Liver (tissue), 9 donors: ENCODE data around the gene PRPF18. TPM values are rescaled to one million over a fixed set of nuclear protein-coding genes. Genes with fewer than 3 reads are reported as not detected.

Experiments used
- DNase-seq: peaks from one replicate; pipeline ENCODE4 v3.0.0-alpha.2; 2017; ENCODE audit warnings: low spot score
- H3K27ac ChIP-seq, 2 donors: one replicate each; pipeline ENCODE4 v1.7.0; 2013; ENCODE audit warnings: inconsistent platforms in 2 of 2, low read length in 2 of 2, control low read depth in 1 of 2, low read depth in 1 of 2, mild to moderate bottlenecking in 1 of 2
- H3K27me3 ChIP-seq, 4 donors: one replicate each; pipeline versions ENCODE4 v1.6.1 to v1.7.0; 2013; ENCODE audit warnings: low read length in 3 of 4, inconsistent platforms in 1 of 4, mild to moderate bottlenecking in 1 of 4, moderate library complexity in 1 of 4; ENCODE audit not compliant: control insufficient read depth in 4 of 4, insufficient read depth in 4 of 4
- H3K36me3 ChIP-seq, 4 donors: one replicate each; pipeline versions ENCODE4 v1.6.1 to v1.7.0; 2013; ENCODE audit warnings: low read length in 3 of 4, mild to moderate bottlenecking in 3 of 4, low read depth in 1 of 4, moderate library complexity in 1 of 4; ENCODE audit not compliant: control insufficient read depth in 4 of 4, insufficient read depth in 3 of 4
- H3K4me1 ChIP-seq, 4 donors: one replicate each; pipeline versions ENCODE4 v1.6.1 to v1.7.0; 2013; ENCODE audit warnings: low read length in 3 of 4, mild to moderate bottlenecking in 3 of 4, moderate library complexity in 1 of 4; ENCODE audit not compliant: control insufficient read depth in 4 of 4, insufficient read depth in 4 of 4
- H3K4me3 ChIP-seq, 3 donors: one replicate each; pipeline versions ENCODE4 v1.6.1 to v1.7.0; 2013; ENCODE audit warnings: low read length in 3 of 3, control low read depth in 1 of 3, low read depth in 1 of 3, mild to moderate bottlenecking in 1 of 3
- H3K9ac ChIP-seq, 2 donors: one replicate each; pipeline ENCODE4 v1.7.0; 2013; ENCODE audit warnings: low read length in 2 of 2, mild to moderate bottlenecking in 2 of 2, moderate library complexity in 2 of 2, control low read depth in 1 of 2, low read depth in 1 of 2
- H3K9me3 ChIP-seq, 4 donors: one replicate each; pipeline versions ENCODE4 v1.6.1 to v1.7.0; 2013; ENCODE audit warnings: low read length in 3 of 4; ENCODE audit not compliant: control insufficient read depth in 4 of 4
- ATF3 ChIP-seq: IDR thresholded peaks from 2 replicates; pipeline ENCODE4 v1.6.1; 2016; ENCODE audit warnings: antibody characterized with exemption
- CTCF ChIP-seq: fragments of 150-350 bp; IDR thresholded peaks from 2 replicates; pipeline ENCODE4 v1.5.1; 2017; ENCODE audit warnings: improper control_type of control experiment, low read depth, low read length; ENCODE audit not compliant: missing input control
- EGR1 ChIP-seq, 2 donors: IDR thresholded peaks; 2 replicates each; pipeline ENCODE4 v1.6.1; 2016 to 2018; ENCODE audit warnings: antibody characterized with exemption in 2 of 2, low read depth in 2 of 2
- FOXA1 ChIP-seq: IDR thresholded peaks from 2 replicates; pipeline ENCODE4 v1.6.1; 2016; ENCODE audit warnings: antibody characterized with exemption
- FOXA2 ChIP-seq: IDR thresholded peaks from 2 replicates; pipeline ENCODE4 v1.6.1; 2016; ENCODE audit warnings: antibody characterized with exemption
- GABPA ChIP-seq, 2 donors: IDR thresholded peaks in 1 of 2; conservative IDR thresholded peaks in 1 of 2; 2 replicates each; pipeline ENCODE4 v1.6.1; 2016; ENCODE audit warnings: antibody characterized with exemption in 2 of 2, mild to moderate bottlenecking in 1 of 2, moderate library complexity in 1 of 2
- HNF4A ChIP-seq, 2 donors: conservative IDR thresholded peaks; 2 replicates each; pipeline ENCODE4 v1.6.1; 2016; ENCODE audit warnings: antibody characterized with exemption in 2 of 2, mild to moderate bottlenecking in 2 of 2
- HNF4G ChIP-seq: IDR thresholded peaks from 2 replicates; pipeline ENCODE4 v1.6.1; 2016; ENCODE audit warnings: antibody characterized with exemption
- JUND ChIP-seq, 2 donors: IDR thresholded peaks; 2 replicates each; pipeline ENCODE4 v1.6.1; 2016; ENCODE audit warnings: antibody characterized with exemption in 2 of 2
- MAX ChIP-seq: IDR thresholded peaks from 2 replicates; pipeline ENCODE4 v1.6.1; 2016; ENCODE audit warnings: antibody characterized with exemption
- NR2F2 ChIP-seq: IDR thresholded peaks from 2 replicates; pipeline ENCODE4 v1.6.1; 2016; ENCODE audit warnings: antibody characterized with exemption
- RAD21 ChIP-seq, 2 donors: IDR thresholded peaks; 2 replicates each; pipeline ENCODE4 v1.6.1; 2016; ENCODE audit warnings: antibody characterized with exemption in 2 of 2, mild to moderate bottlenecking in 2 of 2
- REST ChIP-seq: IDR thresholded peaks from 2 replicates; pipeline ENCODE4 v1.6.1; 2016; ENCODE audit warnings: antibody characterized with exemption, mild to moderate bottlenecking
- RXRA ChIP-seq, 2 donors: IDR thresholded peaks; 2 replicates each; pipeline ENCODE4 v1.6.1; 2017 to 2018; ENCODE audit warnings: antibody characterized with exemption in 2 of 2, mild to moderate bottlenecking in 1 of 2
- SP1 ChIP-seq: IDR thresholded peaks from 2 replicates; pipeline ENCODE4 v1.6.1; 2018; ENCODE audit warnings: antibody characterized with exemption, mild to moderate bottlenecking
- TAF1 ChIP-seq: conservative IDR thresholded peaks from 2 replicates; pipeline ENCODE4 v1.6.1; 2016; ENCODE audit warnings: antibody characterized with exemption, mild to moderate bottlenecking
- YY1 ChIP-seq: IDR thresholded peaks from 2 replicates; pipeline ENCODE4 v1.6.1; 2016; ENCODE audit warnings: antibody characterized with exemption, mild to moderate bottlenecking
- ZBTB33 ChIP-seq: IDR thresholded peaks from 2 replicates; pipeline ENCODE4 v1.6.1; 2016; ENCODE audit warnings: antibody characterized with exemption
- WGBS: extraction: QIAGEN DNeasy Blood & Tissue Kit; methylation state at CpG from one replicate; pipeline ENCODE4 v1.1.7; 2013; 5-methylcytosine and 5-hydroxymethylcytosine counted together
- polyA plus RNA-seq, 2 donors: library from polyadenylated mRNA; stranded (reverse) in 1 of 2; unstranded in 1 of 2; fragments of 200-250 nt in 1 of 2; fragments of >200 nt in 1 of 2; fragmentation: Nextera tagmentation in 1 of 2; extraction: Ambion mirVana in 1 of 2; gene quantifications; one replicate each; pipeline versions ENCODE4 v1.2.1 to v1.2.3, GENCODE V29; 2013 to 2015
- total RNA-seq, 2 donors: library from RNA; depleted of rRNA; stranded (reverse); fragments of >200 nt; gene quantifications; one replicate each; pipeline ENCODE4 v1.2.3, GENCODE V29; 2014
- donor health status: healthy.
- donor health status: healthy.
- donor health status: healthy.
- donor health status: healthy.
- donor health status: healthy.

PRPF18 gene
- total and polyA plus RNA-seq, 4 donors, result 10.0 to 28.3 (median 14.5) TPM

GRCh38 chr10:13674645-13675588 is 88.2 kb downstream of the PRPF18 start (continued):
- TF ChIP-seq CTCF, result no peak
- TF ChIP-seq SP1, result no peak

- Histone ChIP-seq H3K36me3 (peaks cover 0 to 18% (median 6%) of the 10 kb centered on the region in 4 donors), H3K4me3 (no peak overlapping the region), H3K27ac (peak overlapping the region; percentile 80 to 90), H3K9ac (no peak overlapping the region), H3K9me3 (no peaks in the 10 kb centered on the region), H3K4me1 (peaks cover 8 to 38% (median 37%) of the 10 kb centered on the region in 4 donors), H3K27me3 (no peaks in the 10 kb centered on the region)
- DNase-seq, result no peak
- TF ChIP-seq EGR1 (IDR thresholded peaks at IDR 0.05; ENCODE audit: low read depth in 2 of 2) (peak in 1 of 2 donors; percentile 45), CTCF (no peak), HNF4A (conservative IDR thresholded peaks at IDR 0.05) (peak; percentile 98 to 99), FOXA2 (peak; percentile 41), RXRA (IDR thresholded peaks at IDR 0.05) (peak; percentile 91 to 95), ATF3 (no peak), NR2F2 (peak; percentile 42), GABPA (IDR thresholded peaks at IDR 0.05 in 1 of 2, conservative IDR thresholded peaks at IDR 0.05 in 1 of 2) (no peak), RAD21 (IDR thresholded peaks at IDR 0.05) (peak; percentile 30 to 46), SP1 (peak; percentile 94), HNF4G (peak; percentile 94), REST (peak; percentile 64), JUND (IDR thresholded peaks at IDR 0.05) (peak; percentile 60 to 91), TAF1 (no peak), YY1 (peak; percentile 78), FOXA1 (peak; percentile 54), ZBTB33 (peak; percentile 88), MAX (peak; percentile 89)
- 53% methylated on average over 13 of the region's 13 CpGs for WGBS
These were observed 91.5 kb downstream of the PRPF18 start for GRCh38 chr10:13678101-13678843.
